HEK293T (cell line): ENCODE measurements around the gene ICOSLG.
"Not testable (repeated sequence)": the region's sequence is repeated elsewhere in the genome, so short reads cannot be mapped to it uniquely, and the experiment has no call there.

ENCODE experiments used
- ARNT ChIP-seq: fragments of 450-650 bp; IDR thresholded peaks from 2 replicates; pipeline ENCODE4 v1.6.1; 2017; ENCODE audit warnings: mild to moderate bottlenecking
- BHLHE40 ChIP-seq: fragments of 450-650 bp; IDR thresholded peaks from 2 replicates; pipeline ENCODE4 v1.6.1; 2016; ENCODE audit warnings: mild to moderate bottlenecking, moderate library complexity, borderline replicate concordance
- CTBP1 ChIP-seq: fragments of 450-650 bp; IDR thresholded peaks from 2 replicates; pipeline ENCODE4 v1.6.1; 2016; ENCODE audit warnings: borderline replicate concordance
- ELF4 ChIP-seq: fragments of 450-650 bp; IDR thresholded peaks from 2 replicates; pipeline ENCODE4 v1.6.1; 2017; ENCODE audit warnings: antibody characterized with exemption
- FOXA1 ChIP-seq: fragments of 450-650 bp; IDR thresholded peaks from 2 replicates; pipeline ENCODE4 v1.6.1; 2016; ENCODE audit warnings: mild to moderate bottlenecking
- FOXK2 ChIP-seq: fragments of 450-650 bp; IDR thresholded peaks from 2 replicates; pipeline ENCODE4 v1.6.1; 2016; ENCODE audit warnings: mild to moderate bottlenecking
- FOXM1 ChIP-seq: fragments of 450-650 bp; IDR thresholded peaks from 2 replicates; pipeline ENCODE4 v1.6.1; 2017; ENCODE audit warnings: mild to moderate bottlenecking, borderline replicate concordance
- HDGF ChIP-seq: fragments of 450-650 bp; IDR thresholded peaks from 2 replicates; pipeline ENCODE4 v1.6.1; 2017; ENCODE audit warnings: antibody characterized with exemption, borderline replicate concordance
- L3MBTL2 ChIP-seq: fragments of 450-650 bp; conservative IDR thresholded peaks from 2 replicates; pipeline ENCODE4 v1.6.1; 2016; ENCODE audit warnings: mild to moderate bottlenecking
- LEF1 ChIP-seq: fragments of 450-650 bp; IDR thresholded peaks from 2 replicates; pipeline ENCODE4 v1.6.1; 2017; ENCODE audit warnings: mild to moderate bottlenecking, borderline replicate concordance
- NFRKB ChIP-seq: fragments of 450-650 bp; IDR thresholded peaks from 2 replicates; pipeline ENCODE4 v1.6.1; 2016; ENCODE audit warnings: mild to moderate bottlenecking, moderate library complexity
- SP1 ChIP-seq: fragments of 450-650 bp; IDR thresholded peaks from 2 replicates; pipeline ENCODE4 v1.6.1; 2017
- SUZ12 ChIP-seq: fragments of 450-650 bp; IDR thresholded peaks from 2 replicates; pipeline ENCODE4 v1.6.1; 2016; ENCODE audit warnings: mild to moderate bottlenecking
- TARDBP ChIP-seq: fragments of 450-650 bp; IDR thresholded peaks from 2 replicates; pipeline ENCODE4 v1.6.1; 2016

GRCh38 chr21:44229561-44229960, 11.2 kb downstream of the ICOSLG start:
- not testable (repeated sequence) for TF ChIP-seq TARDBP, FOXK2, FOXA1, ARNT, CTBP1, SUZ12, NFRKB, L3MBTL2, ELF4, BHLHE40, LEF1, SP1, FOXM1, HDGF
